NB4 (cell line): ENCODE data around the gene MMD.

ENCODE experiments used
- MYC ChIP-seq: IDR thresholded peaks from 2 replicates; pipeline ENCODE4 v1.6.1; 2011; ENCODE audit warnings: low read depth, low read length
- POLR2A ChIP-seq: IDR thresholded peaks from 2 replicates; pipeline ENCODE4 v1.6.1; 2011; ENCODE audit warnings: mild to moderate bottlenecking; ENCODE audit not compliant: insufficient read length; ENCODE audit errors: extremely low read depth

DNA sequence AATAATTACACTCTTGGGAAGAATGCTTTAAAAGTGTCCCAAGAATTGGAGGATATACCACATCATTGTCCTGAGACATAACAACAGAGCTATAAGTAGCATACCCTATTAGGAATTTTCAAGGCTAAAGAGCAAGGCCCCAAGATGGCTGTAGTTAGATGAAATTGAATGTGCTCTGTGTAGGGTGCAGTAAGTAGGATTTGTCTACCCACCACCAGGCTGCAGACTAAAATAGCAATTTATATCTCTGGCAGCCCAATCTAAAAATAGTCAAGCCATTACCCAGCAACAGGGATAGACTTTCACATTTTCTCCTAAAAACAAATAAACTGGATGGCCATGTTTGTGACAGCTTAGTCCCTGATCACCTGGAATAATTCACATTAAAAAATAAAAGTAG is 5.6 kb downstream of the MMD start:
- TF ChIP-seq POLR2A (no peak), MYC (no peak)
